ENCODE measurements around the gene ONECUT2.

- TF ChIP-seq, protein P1, sequence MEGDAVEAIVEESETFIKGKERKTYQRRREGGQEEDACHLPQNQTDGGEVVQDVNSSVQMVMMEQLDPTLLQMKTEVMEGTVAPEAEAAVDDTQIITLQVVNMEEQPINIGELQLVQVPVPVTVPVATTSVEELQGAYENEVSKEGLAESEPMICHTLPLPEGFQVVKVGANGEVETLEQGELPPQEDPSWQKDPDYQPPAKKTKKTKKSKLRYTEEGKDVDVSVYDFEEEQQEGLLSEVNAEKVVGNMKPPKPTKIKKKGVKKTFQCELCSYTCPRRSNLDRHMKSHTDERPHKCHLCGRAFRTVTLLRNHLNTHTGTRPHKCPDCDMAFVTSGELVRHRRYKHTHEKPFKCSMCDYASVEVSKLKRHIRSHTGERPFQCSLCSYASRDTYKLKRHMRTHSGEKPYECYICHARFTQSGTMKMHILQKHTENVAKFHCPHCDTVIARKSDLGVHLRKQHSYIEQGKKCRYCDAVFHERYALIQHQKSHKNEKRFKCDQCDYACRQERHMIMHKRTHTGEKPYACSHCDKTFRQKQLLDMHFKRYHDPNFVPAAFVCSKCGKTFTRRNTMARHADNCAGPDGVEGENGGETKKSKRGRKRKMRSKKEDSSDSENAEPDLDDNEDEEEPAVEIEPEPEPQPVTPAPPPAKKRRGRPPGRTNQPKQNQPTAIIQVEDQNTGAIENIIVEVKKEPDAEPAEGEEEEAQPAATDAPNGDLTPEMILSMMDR (IDR thresholded peaks at IDR 0.05): no peak
- TF ChIP-seq EP300 (IDR thresholded peaks at IDR 0.05) (no peak), POLR2A (IDR thresholded peaks at IDR 0.05) (no peak), POLR2AphosphoS5 (IDR thresholded peaks at IDR 0.05) (no peak)
Observed at GRCh38 chr18:57505231-57505630, 70.1 kb downstream of the ONECUT2 start.
